Measurements from ENCODE around the gene PPP1R9A.

The PPP1R9A gene

GRCh38 chr7:94949532-94949931, 42.1 kb downstream of the PPP1R9A start:
- no peaks in the 10 kb centered on the region for H4K20me1 ChIP-seq (ENCODE audit: control insufficient read depth, insufficient read depth, low read depth, low read length)
- H3K27me3 ChIP-seq (ENCODE audit: control insufficient read depth, low read length), result no peaks in the 10 kb centered on the region
- TF ChIP-seq EZH2phosphoT487 (IDR thresholded peaks at IDR 0.05; ENCODE audit: borderline replicate concordance, low read length), result no peak
- no peak for TF ChIP-seq CTCF (IDR thresholded peaks at IDR 0.05; ENCODE audit: low read depth, low read length, poor library complexity, severe bottlenecking)
- no peaks in the 10 kb centered on the region for H3K9me2 ChIP-seq (replicated peaks; ENCODE audit: control insufficient read depth, low read length)
- no peaks in the 10 kb centered on the region for H3K79me2 ChIP-seq (ENCODE audit: control insufficient read depth, low read length)
- H3K27ac ChIP-seq (ENCODE audit: low read depth, low read length), result no peak overlapping the region
- H3K4me3 ChIP-seq (ENCODE audit: low read length), result no peak overlapping the region
- H3F3A ChIP-seq (ENCODE audit: control insufficient read depth, insufficient read depth), result no peaks in the 10 kb centered on the region
- H3K36me3 ChIP-seq (ENCODE audit: control insufficient read depth, low read length), result no peaks in the 10 kb centered on the region
- no peak overlapping the region for H3K4me2 ChIP-seq (ENCODE audit: low read length)
- no peaks in the 10 kb centered on the region for H3K9me3 ChIP-seq (ENCODE audit: control insufficient read depth, insufficient read depth, low read length)
- H3K4me1 ChIP-seq (ENCODE audit: control insufficient read depth, low read length), result no peaks in the 10 kb centered on the region

- no peaks in the 10 kb centered on the region for H3K36me3 ChIP-seq (ENCODE audit: control insufficient read depth, low read length)
- no peaks in the 10 kb centered on the region for H3K9me2 ChIP-seq (replicated peaks; ENCODE audit: control insufficient read depth, low read length)
- TF ChIP-seq CTCF (IDR thresholded peaks at IDR 0.05; ENCODE audit: low read depth, low read length, poor library complexity, severe bottlenecking), result no peak
- TF ChIP-seq EZH2phosphoT487 (IDR thresholded peaks at IDR 0.05; ENCODE audit: borderline replicate concordance, low read length), result no peak
These were observed 48.4 kb downstream of the PPP1R9A start for GRCh38 chr7:94955807-94956206.

GRCh38 chr7:94957061-94957460, 49.7 kb downstream of the PPP1R9A start:
- Histone ChIP-seq H3K4me1 (ENCODE audit: control insufficient read depth, low read length) (no peaks in the 10 kb centered on the region), H4K20me1 (ENCODE audit: control insufficient read depth, insufficient read depth, low read depth, low read length) (no peaks in the 10 kb centered on the region), H3K4me3 (ENCODE audit: low read length) (no peak overlapping the region), H3F3A (ENCODE audit: control insufficient read depth, insufficient read depth) (no peaks in the 10 kb centered on the region), H3K36me3 (ENCODE audit: control insufficient read depth, low read length) (no peaks in the 10 kb centered on the region), H3K27me3 (ENCODE audit: control insufficient read depth, low read length) (no peaks in the 10 kb centered on the region), H3K9me2 (replicated peaks; ENCODE audit: control insufficient read depth, low read length) (no peaks in the 10 kb centered on the region), H3K9me3 (ENCODE audit: control insufficient read depth, insufficient read depth, low read length) (no peaks in the 10 kb centered on the region), H3K4me2 (ENCODE audit: low read length) (no peak overlapping the region), H3K79me2 (ENCODE audit: control insufficient read depth, low read length) (no peaks in the 10 kb centered on the region), H3K27ac (ENCODE audit: low read depth, low read length) (no peak overlapping the region)
- TF ChIP-seq CTCF (IDR thresholded peaks at IDR 0.05; ENCODE audit: low read depth, low read length, poor library complexity, severe bottlenecking) (no peak), EZH2phosphoT487 (IDR thresholded peaks at IDR 0.05; ENCODE audit: borderline replicate concordance, low read length) (no peak)

More at GRCh38 chr7:94955807-94956206, 48.4 kb downstream of the PPP1R9A start:
- Histone ChIP-seq H3K27ac (ENCODE audit: low read depth, low read length) (no peak overlapping the region), H4K20me1 (ENCODE audit: control insufficient read depth, insufficient read depth, low read depth, low read length) (no peaks in the 10 kb centered on the region), H3K4me1 (ENCODE audit: control insufficient read depth, low read length) (no peaks in the 10 kb centered on the region), H3K9me3 (ENCODE audit: control insufficient read depth, insufficient read depth, low read length) (no peaks in the 10 kb centered on the region), H3K4me3 (ENCODE audit: low read length) (no peak overlapping the region), H3K27me3 (ENCODE audit: control insufficient read depth, low read length) (no peaks in the 10 kb centered on the region), H3K79me2 (ENCODE audit: control insufficient read depth, low read length) (no peaks in the 10 kb centered on the region), H3K4me2 (ENCODE audit: low read length) (no peak overlapping the region), H3F3A (ENCODE audit: control insufficient read depth, insufficient read depth) (no peaks in the 10 kb centered on the region)

GRCh38 chr7:94962661-94963060, 55.3 kb downstream of the PPP1R9A start:
- no peaks in the 10 kb centered on the region for H3F3A ChIP-seq (ENCODE audit: control insufficient read depth, insufficient read depth)

More at GRCh38 chr7:94962661-94963060, 55.3 kb downstream of the PPP1R9A start:
- Histone ChIP-seq H3K79me2 (ENCODE audit: control insufficient read depth, low read length) (no peaks in the 10 kb centered on the region), H3K36me3 (ENCODE audit: control insufficient read depth, low read length) (no peaks in the 10 kb centered on the region), H3K4me2 (ENCODE audit: low read length) (no peak overlapping the region), H3K27me3 (ENCODE audit: control insufficient read depth, low read length) (no peaks in the 10 kb centered on the region), H4K20me1 (ENCODE audit: control insufficient read depth, insufficient read depth, low read depth, low read length) (no peaks in the 10 kb centered on the region), H3K9me3 (ENCODE audit: control insufficient read depth, insufficient read depth, low read length) (no peaks in the 10 kb centered on the region), H3K4me1 (ENCODE audit: control insufficient read depth, low read length) (no peaks in the 10 kb centered on the region), H3K9me2 (replicated peaks; ENCODE audit: control insufficient read depth, low read length) (no peaks in the 10 kb centered on the region), H3K4me3 (ENCODE audit: low read length) (no peak overlapping the region), H3K27ac (ENCODE audit: low read depth, low read length) (no peak overlapping the region)
- no peak for TF ChIP-seq CTCF (IDR thresholded peaks at IDR 0.05; ENCODE audit: low read depth, low read length, poor library complexity, severe bottlenecking)
- no peak for TF ChIP-seq EZH2phosphoT487 (IDR thresholded peaks at IDR 0.05; ENCODE audit: borderline replicate concordance, low read length)

Measured in DOHH2 (cell line).